ENCODE measurements around the gene CHGA. TPM values are rescaled to one million over a fixed set of nuclear protein-coding genes. Genes with fewer than 3 reads are reported as not detected.

The CHGA gene
- total and polyA plus RNA-seq, 12 donors, result 0.54 to 3,883 (median 760) TPM; not detected in 1

DNA sequence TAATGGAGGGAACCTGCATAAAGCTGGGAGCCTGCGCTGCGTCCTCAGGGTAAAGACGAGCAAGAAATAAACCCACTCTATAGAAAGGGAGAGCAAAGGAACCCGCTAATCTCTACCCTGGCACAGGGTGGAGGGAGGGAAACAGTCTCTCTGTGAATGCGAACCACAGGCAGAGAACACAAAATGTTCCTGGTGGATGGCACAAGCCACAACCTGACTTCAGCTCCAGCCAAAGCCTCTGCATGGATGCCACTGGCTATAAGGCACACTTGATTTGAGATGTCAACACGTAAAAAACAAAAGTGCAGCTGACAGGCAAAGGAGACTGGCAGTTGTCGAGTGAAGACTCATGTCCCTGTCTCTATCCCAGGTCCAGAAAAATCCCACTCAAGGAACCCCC lies 32.4 kb downstream of the CHGA start:
- intact Hi-C loops (cut with DNase I), result loop anchor here in 1 of 2 donors (10.0 kb wide), 1 partner anchor 149 kb away; no protein-coding TSS in a partner anchor

GRCh38 chr14:92956961-92957360 lies 34.0 kb downstream of the CHGA start:
- Histone ChIP-seq H3K4me1 (replicated peaks in 1 of 2) (no peaks in the 10 kb centered on the region), H3K27ac (no peak overlapping the region), H3K9me3 (replicated peaks in 1 of 3) (no peaks in the 10 kb centered on the region), H3K27me3 (no peaks in the 10 kb centered on the region), H3K4me3 (no peak overlapping the region), H3K36me3 (replicated peaks in 1 of 2) (peaks cover 0 to 20% of the 10 kb centered on the region in 2 donors)
- WGBS, 4 donors, result 92 to 95% (median 94%) methylated on average over 7 to 11 of the region's 11 CpGs
- no peak for TF ChIP-seq POLR2A (IDR thresholded peaks at IDR 0.05)
- DNase-seq, result no peak
- intact Hi-C loops (cut with DNase I), result loop anchor here in 1 of 2 donors (10.0 kb wide), 1 partner anchor 148 kb away; no protein-coding TSS in a partner anchor

More for the DNA sequence above, 32.4 kb downstream of the CHGA start:
- Histone ChIP-seq H3K4me1 (replicated peaks in 1 of 2) (no peaks in the 10 kb centered on the region), H3K36me3 (replicated peaks in 1 of 2) (peaks cover 0 to 9% of the 10 kb centered on the region in 2 donors), H3K27me3 (no peaks in the 10 kb centered on the region), H3K9me3 (replicated peaks in 1 of 3) (no peaks in the 10 kb centered on the region), H3K4me3 (no peak overlapping the region), H3K27ac (no peak overlapping the region)
- no peak for DNase-seq
- WGBS, 4 donors, result 93 to 96% (median 94%) methylated on average over 7 of the region's 7 CpGs
- TF ChIP-seq CTCF (IDR thresholded peaks at IDR 0.05) (no peak), POLR2A (IDR thresholded peaks at IDR 0.05) (no peak)

DNA sequence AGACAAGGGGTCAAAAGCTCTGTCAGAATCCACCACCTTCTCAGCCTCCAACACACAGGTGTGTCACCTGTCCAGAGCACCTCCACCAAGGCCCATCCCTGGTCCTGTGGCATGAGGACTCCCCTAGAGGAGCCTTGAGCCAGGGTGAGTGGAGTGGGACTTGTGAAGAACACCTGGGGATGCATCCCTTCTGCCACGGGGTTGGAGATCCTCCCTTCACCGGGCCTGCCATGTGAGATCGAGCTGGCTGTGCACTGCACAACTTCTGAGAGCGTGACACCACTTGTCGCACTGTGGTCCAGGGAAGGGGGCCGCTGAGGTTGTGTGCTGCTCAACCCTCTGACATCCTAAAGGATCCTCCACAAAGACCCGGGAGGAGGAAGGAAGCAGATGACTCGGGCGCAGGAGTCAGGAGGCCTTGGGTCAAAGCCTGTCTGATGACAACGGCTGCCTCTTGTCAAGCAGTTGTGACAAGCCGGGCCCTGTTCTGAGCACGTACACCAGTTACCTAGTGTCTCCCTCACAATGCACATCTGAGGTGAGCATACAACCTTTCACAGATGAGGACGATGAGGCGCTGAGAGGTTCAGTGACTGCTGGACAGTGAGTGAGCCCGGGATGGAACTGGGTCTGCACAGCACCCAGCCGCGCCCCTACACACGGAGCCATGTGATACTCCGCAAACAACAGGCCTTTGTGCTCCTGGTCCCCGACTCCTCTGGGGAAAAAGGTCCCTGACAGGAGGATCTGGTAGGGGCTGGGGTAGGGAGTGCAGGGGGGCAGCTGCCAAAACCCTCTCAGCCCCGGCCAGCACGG lies 35.6 kb downstream of the CHGA start:
- H3K9me3 ChIP-seq (replicated peaks in 1 of 3), result no peaks in the 10 kb centered on the region
- peaks cover 0 to 3% of the 10 kb centered on the region in 2 donors for H3K4me1 ChIP-seq (replicated peaks in 1 of 2)
- H3K4me3 ChIP-seq, result no peak overlapping the region
- intact Hi-C loops (cut with DNase I), result loop anchor here in 1 of 2 donors (10.0 kb wide), 1 partner anchor 146 kb away; no protein-coding TSS in a partner anchor
- no peak for DNase-seq
- TF ChIP-seq POLR2A (IDR thresholded peaks at IDR 0.05), result no peak
- TF ChIP-seq CTCF (IDR thresholded peaks at IDR 0.05), result no peak
- peak overlapping the region in 1 of 5 donors; percentile 31 for H3K27ac ChIP-seq
- H3K27me3 ChIP-seq, result no peaks in the 10 kb centered on the region
- 90 to 96% (median 93%) methylated on average over 5 to 22 of the region's 22 CpGs for WGBS, 4 donors
- peaks cover 0 to 22% of the 10 kb centered on the region in 2 donors for H3K36me3 ChIP-seq (replicated peaks in 1 of 2)

GRCh38 chr14:92959189-92959531 lies 36.2 kb downstream of the CHGA start:
- peak overlapping the region in 1 of 5 donors; percentile 31 for H3K27ac ChIP-seq

More at GRCh38 chr14:92959189-92959531, 36.2 kb downstream of the CHGA start:
- intact Hi-C loops (cut with DNase I), result loop anchor here in 1 of 2 donors (10.0 kb wide), 1 partner anchor 146 kb away; no protein-coding TSS in a partner anchor
- Histone ChIP-seq H3K27me3 (no peaks in the 10 kb centered on the region), H3K4me3 (no peak overlapping the region), H3K9me3 (replicated peaks in 1 of 3) (no peaks in the 10 kb centered on the region), H3K36me3 (replicated peaks in 1 of 2) (peaks cover 0 to 22% of the 10 kb centered on the region in 2 donors), H3K4me1 (replicated peaks in 1 of 2) (peaks cover 0 to 8% of the 10 kb centered on the region in 2 donors)
- no peak for DNase-seq
- WGBS, 4 donors, result 82 to 94% (median 89%) methylated on average over 7 to 10 of the region's 10 CpGs
- TF ChIP-seq POLR2A (IDR thresholded peaks at IDR 0.05) (no peak), CTCF (IDR thresholded peaks at IDR 0.05) (no peak)
